ENCODE results near the gene SCARB2.

- no peak for TF ChIP-seq CTCF (IDR thresholded peaks at IDR 0.05; ENCODE audit: poor library complexity)
- TF ChIP-seq EZH2phosphoT487 (IDR thresholded peaks at IDR 0.05; ENCODE audit: low read depth, severe bottlenecking, unreplicated experiment), result no peak
These were observed 93.4 kb downstream of the SCARB2 start for GRCh38 chr4:76120199-76120598.
